HG03064 (cell line): ENCODE data around the gene HES4.
"Not testable (repeated sequence)": the region's sequence is repeated elsewhere in the genome, so short reads cannot be mapped to it uniquely, and the experiment has no call there.

Experiments
- ATAC-seq: cut with Tn5 transposase; IDR thresholded peaks from one replicate; pipeline ENCODE4 v1.9.1; 2021; ENCODE audit warnings: low read depth; ENCODE audit not compliant: unreplicated experiment

The HES4 gene

GRCh38 chr1:981491-981954 lies 18.4 kb downstream of the HES4 start:
- ATAC-seq, result no peak

GRCh38 chr1:980602-981395 lies 19.1 kb downstream of the HES4 start:
- ATAC-seq, result no peak

GRCh38 chr1:980137-980571 lies 19.7 kb downstream of the HES4 start:
- ATAC-seq, result no peak

GRCh38 chr1:979744-980072 lies 20.2 kb downstream of the HES4 start:
- no peak for ATAC-seq

- ATAC-seq, result no peak
Observed at GRCh38 chr1:978835-979743, 20.8 kb downstream of the HES4 start.

GRCh38 chr1:978069-978834 lies 21.6 kb downstream of the HES4 start:
- ATAC-seq, result no peak

- ATAC-seq, result not testable (repeated sequence)
Observed at GRCh38 chr1:976791-977190, 23.1 kb downstream of the HES4 start.

- ATAC-seq, result no peak
Observed at GRCh38 chr1:975896-976683, 23.8 kb downstream of the HES4 start.

- ATAC-seq, result no peak
Observed at GRCh38 chr1:975365-975764, 24.5 kb downstream of the HES4 start.

- ATAC-seq, result no peak
Observed at GRCh38 chr1:974687-975328, 25.1 kb downstream of the HES4 start.

GRCh38 chr1:974293-974640 lies 25.6 kb downstream of the HES4 start:
- ATAC-seq, result no peak

- no peak for ATAC-seq
Observed at GRCh38 chr1:973459-974292, 26.2 kb downstream of the HES4 start.

GRCh38 chr1:972726-973458 lies 27.0 kb downstream of the HES4 start:
- ATAC-seq, result no peak

GRCh38 chr1:971751-972506 lies 28.0 kb downstream of the HES4 start:
- ATAC-seq, result no peak

GRCh38 chr1:970973-971730 lies 28.7 kb downstream of the HES4 start:
- no peak for ATAC-seq

GRCh38 chr1:970242-970972 lies 29.5 kb downstream of the HES4 start:
- no peak for ATAC-seq
